ENCODE results near the gene POR. TPM values are rescaled to one million over a fixed set of nuclear protein-coding genes. Genes with fewer than 3 reads are reported as not detected.

POR gene
- polyA plus RNA-seq, 1 of the 3 experiments (the other 2 are of a cell fraction): 68.7 TPM

DNA sequence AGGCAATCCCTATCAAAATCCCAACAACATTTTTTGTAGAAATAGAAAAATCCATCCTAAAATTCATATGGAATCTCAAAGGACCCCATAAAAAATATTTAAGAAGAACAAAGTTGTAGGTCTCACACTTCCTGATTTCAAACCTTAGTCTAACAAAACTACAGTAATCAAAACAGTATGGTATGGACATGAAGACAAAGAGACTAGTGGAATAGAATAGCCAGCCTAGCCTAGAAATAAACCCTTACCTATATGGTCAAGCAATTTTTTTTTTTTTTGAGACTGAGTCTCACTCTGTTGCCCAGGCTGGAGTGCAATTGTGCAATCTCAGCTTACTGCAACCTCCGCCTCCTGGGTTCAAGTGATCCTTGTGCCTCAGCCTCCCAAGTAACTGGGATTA, 83.1 kb downstream of the POR start (continued):
- no peak for TF ChIP-seq MXI1 (IDR thresholded peaks at IDR 0.05; ENCODE audit: low read depth, low read length)
- no peak for TF ChIP-seq FOXM1 (IDR thresholded peaks at IDR 0.05; ENCODE audit: low read depth)
- TF ChIP-seq YY1 (IDR thresholded peaks at IDR 0.05; ENCODE audit: low read depth): no peak
- TF ChIP-seq POLR2AphosphoS5 (IDR thresholded peaks at IDR 0.05; ENCODE audit: low read depth, low read length): no peak

- no peaks in the 10 kb centered on the region for H3K27me3 ChIP-seq (ENCODE audit: insufficient read depth)
- H3K9me2 ChIP-seq: no peaks in the 10 kb centered on the region
- CTCF ChIA-PET: interaction anchor here (5.5 kb wide), 1 partner anchor 135 kb away, joined by 20 read pairs; no protein-coding TSS in a partner anchor
- H3K27ac ChIP-seq (ENCODE audit: low read depth in 2 of 2, low read length in 1 of 2): no peak overlapping the region
- POLR2A ChIA-PET: no interaction called here
- H3F3A ChIP-seq (replicated peaks; ENCODE audit: insufficient read depth): peaks cover 5% of the 10 kb centered on the region
- H3K79me2 ChIP-seq (ENCODE audit: insufficient read depth): no peaks in the 10 kb centered on the region
- H3K36me3 ChIP-seq (replicated peaks in 1 of 2; ENCODE audit: control insufficient read depth in 1 of 2, insufficient read depth in 2 of 2, low read length in 1 of 2): peaks cover 17 to 32% of the 10 kb centered on the region in 2 experiments
- H3K4me3 ChIP-seq (ENCODE audit: low read depth in 2 of 2, low read length in 1 of 2): no peak overlapping the region
- H4K20me1 ChIP-seq (ENCODE audit: insufficient read depth): no peaks in the 10 kb centered on the region
- no peaks in the 10 kb centered on the region for H3K4me1 ChIP-seq (ENCODE audit: control insufficient read depth in 1 of 2, insufficient read depth in 2 of 2, low read depth in 1 of 2, low read length in 1 of 2)
- no peak overlapping the region for H2AFZ ChIP-seq (ENCODE audit: low read depth)
- TF ChIP-seq, protein P1, sequence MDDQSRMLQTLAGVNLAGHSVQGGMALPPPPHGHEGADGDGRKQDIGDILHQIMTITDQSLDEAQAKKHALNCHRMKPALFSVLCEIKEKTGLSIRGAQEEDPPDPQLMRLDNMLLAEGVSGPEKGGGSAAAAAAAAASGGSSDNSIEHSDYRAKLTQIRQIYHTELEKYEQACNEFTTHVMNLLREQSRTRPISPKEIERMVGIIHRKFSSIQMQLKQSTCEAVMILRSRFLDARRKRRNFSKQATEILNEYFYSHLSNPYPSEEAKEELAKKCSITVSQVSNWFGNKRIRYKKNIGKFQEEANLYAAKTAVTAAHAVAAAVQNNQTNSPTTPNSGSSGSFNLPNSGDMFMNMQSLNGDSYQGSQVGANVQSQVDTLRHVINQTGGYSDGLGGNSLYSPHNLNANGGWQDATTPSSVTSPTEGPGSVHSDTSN (IDR thresholded peaks at IDR 0.05): no peak
- TF ChIP-seq, protein P2, sequence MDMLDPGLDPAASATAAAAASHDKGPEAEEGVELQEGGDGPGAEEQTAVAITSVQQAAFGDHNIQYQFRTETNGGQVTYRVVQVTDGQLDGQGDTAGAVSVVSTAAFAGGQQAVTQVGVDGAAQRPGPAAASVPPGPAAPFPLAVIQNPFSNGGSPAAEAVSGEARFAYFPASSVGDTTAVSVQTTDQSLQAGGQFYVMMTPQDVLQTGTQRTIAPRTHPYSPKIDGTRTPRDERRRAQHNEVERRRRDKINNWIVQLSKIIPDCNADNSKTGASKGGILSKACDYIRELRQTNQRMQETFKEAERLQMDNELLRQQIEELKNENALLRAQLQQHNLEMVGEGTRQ (IDR thresholded peaks at IDR 0.05; ENCODE audit: borderline replicate concordance, low read depth, low read length): no peak
- no peak for TF ChIP-seq TCF12 (IDR thresholded peaks at IDR 0.05)
- TF ChIP-seq JUND (IDR thresholded peaks at IDR 0.05): no peak
- no peak for TF ChIP-seq FOXM1 (IDR thresholded peaks at IDR 0.05; ENCODE audit: low read depth)
- no peak for TF ChIP-seq MEF2A (IDR thresholded peaks at IDR 0.05; ENCODE audit: borderline replicate concordance, low read depth)
- no peak for TF ChIP-seq SIN3A (IDR thresholded peaks at IDR 0.05; ENCODE audit: borderline replicate concordance, low read depth, low read length)
- no peak for TF ChIP-seq MAX (IDR thresholded peaks at IDR 0.05; ENCODE audit: low read depth)
- no peak for TF ChIP-seq TEAD4 (IDR thresholded peaks at IDR 0.05; ENCODE audit: borderline replicate concordance, insufficient read depth)
- TF ChIP-seq CHD2 (IDR thresholded peaks at IDR 0.05; ENCODE audit: low read length, partially characterized antibody): no peak
- TF ChIP-seq GABPA (IDR thresholded peaks at IDR 0.05; ENCODE audit: low read depth): no peak
- no peak for TF ChIP-seq RAD21 (IDR thresholded peaks at IDR 0.05; ENCODE audit: low read length)
- TF ChIP-seq, protein P3, sequence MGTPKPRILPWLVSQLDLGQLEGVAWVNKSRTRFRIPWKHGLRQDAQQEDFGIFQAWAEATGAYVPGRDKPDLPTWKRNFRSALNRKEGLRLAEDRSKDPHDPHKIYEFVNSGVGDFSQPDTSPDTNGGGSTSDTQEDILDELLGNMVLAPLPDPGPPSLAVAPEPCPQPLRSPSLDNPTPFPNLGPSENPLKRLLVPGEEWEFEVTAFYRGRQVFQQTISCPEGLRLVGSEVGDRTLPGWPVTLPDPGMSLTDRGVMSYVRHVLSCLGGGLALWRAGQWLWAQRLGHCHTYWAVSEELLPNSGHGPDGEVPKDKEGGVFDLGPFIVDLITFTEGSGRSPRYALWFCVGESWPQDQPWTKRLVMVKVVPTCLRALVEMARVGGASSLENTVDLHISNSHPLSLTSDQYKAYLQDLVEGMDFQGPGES (IDR thresholded peaks at IDR 0.05; ENCODE audit: low read depth, low read length): no peak
- no peak for TF ChIP-seq NFIC (IDR thresholded peaks at IDR 0.05; ENCODE audit: borderline replicate concordance)
- TF ChIP-seq MXI1 (IDR thresholded peaks at IDR 0.05; ENCODE audit: low read depth, low read length): no peak
- no peak for TF ChIP-seq RXRA (IDR thresholded peaks at IDR 0.05; ENCODE audit: borderline replicate concordance, low read depth)
- H3K9ac ChIP-seq: no peak overlapping the region
- no peak overlapping the region for H3K4me2 ChIP-seq
- H3K9me3 ChIP-seq: no peaks in the 10 kb centered on the region
- 97% methylated on average over 8 of the region's 11 CpGs for WGBS (ENCODE audit: low lambda C conversion rate)
- DNase-seq: no peak
These were observed 85.6 kb downstream of the POR start for GRCh38 chr7:76000566-76000965.
